KMS-11 (cell line): ENCODE measurements around the gene TSSK2.
A peak's percentile ranks its signal among the peaks of the same experiment; 100 is the strongest.

ENCODE experiments used
- H2AFZ ChIP-seq: fragments of 200-600 bp; sonication (generic); 2 replicates; pipeline ENCODE4 v1.6.1; 2016; ENCODE audit warnings: antibody characterized with exemption, mixed run types, low read depth
- H3K27ac ChIP-seq: fragments of 200-600 bp; sonication (generic); 2 replicates; pipeline ENCODE4 v1.6.1; 2016; ENCODE audit warnings: mild to moderate bottlenecking, mixed run types
- H3K27me3 ChIP-seq: fragments of 200-600 bp; sonication (generic); 2 replicates; pipeline ENCODE4 v1.6.1; 2017; ENCODE audit warnings: mild to moderate bottlenecking, low read depth, mixed run types, moderate library complexity; ENCODE audit not compliant: insufficient read depth
- H3K36me3 ChIP-seq: fragments of 200-600 bp; sonication (generic); 2 replicates; pipeline ENCODE4 v1.6.1; 2017; ENCODE audit warnings: mild to moderate bottlenecking, mixed run types; ENCODE audit not compliant: insufficient read depth
- H3K4me1 ChIP-seq: fragments of 200-600 bp; sonication (generic); 2 replicates; pipeline ENCODE4 v1.6.1; 2016; ENCODE audit warnings: mild to moderate bottlenecking, low read depth, mixed run types; ENCODE audit not compliant: poor library complexity, severe bottlenecking
- H3K4me2 ChIP-seq: fragments of 200-600 bp; sonication (generic); 2 replicates; pipeline ENCODE4 v1.7.0; 2016; ENCODE audit warnings: mild to moderate bottlenecking, mixed run types
- H3K4me3 ChIP-seq: fragments of 200-600 bp; sonication (generic); IDR thresholded peaks from 2 replicates; pipeline ENCODE4 v1.6.1; 2017; ENCODE audit warnings: low read depth, low read length, mixed read lengths; ENCODE audit not compliant: insufficient read depth
- H3K79me2 ChIP-seq: fragments of 200-600 bp; sonication (generic); 2 replicates; pipeline ENCODE4 v1.6.1; 2016; ENCODE audit warnings: low read depth, mixed run types; ENCODE audit not compliant: insufficient read depth
- H3K9ac ChIP-seq: fragments of 200-600 bp; sonication (generic); 2 replicates; pipeline ENCODE4 v1.6.1; 2016; ENCODE audit warnings: mild to moderate bottlenecking, mixed run types
- H4K20me1 ChIP-seq: fragments of 200-600 bp; sonication (generic); 2 replicates; pipeline ENCODE4 v1.6.1; 2016; ENCODE audit warnings: mild to moderate bottlenecking, mixed run types; ENCODE audit not compliant: insufficient read depth
- TF ChIP-seq, protein P1 (sequence below): fragments of 200-600 bp; sonication (generic); conservative IDR thresholded peaks from 2 replicates; pipeline ENCODE4 v1.6.1; 2017; ENCODE audit warnings: low read depth, mild to moderate bottlenecking, antibody characterized with exemption, low read length, moderate library complexity, mixed read lengths

TSSK2 gene

DNA sequence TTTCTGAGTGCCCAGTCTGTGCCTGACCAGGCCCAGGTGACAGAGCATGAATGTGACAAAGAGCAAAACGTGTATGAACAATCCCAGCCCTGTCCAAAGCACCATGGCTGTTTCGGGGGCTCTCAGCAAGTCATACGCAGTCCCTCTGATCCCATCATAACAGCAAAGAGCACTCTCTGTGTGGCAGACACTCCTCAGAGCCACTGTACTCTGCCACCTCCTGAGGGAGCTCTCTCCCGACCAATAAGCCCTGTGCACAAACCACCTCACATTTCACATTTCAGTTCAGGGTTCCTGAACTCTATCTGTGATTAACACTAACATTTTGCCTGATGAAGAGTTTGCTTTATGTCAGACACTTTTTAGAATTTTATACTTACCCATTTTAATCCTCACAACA, 15.5 kb upstream of the TSSK2 start:
- TF ChIP-seq, protein P1, sequence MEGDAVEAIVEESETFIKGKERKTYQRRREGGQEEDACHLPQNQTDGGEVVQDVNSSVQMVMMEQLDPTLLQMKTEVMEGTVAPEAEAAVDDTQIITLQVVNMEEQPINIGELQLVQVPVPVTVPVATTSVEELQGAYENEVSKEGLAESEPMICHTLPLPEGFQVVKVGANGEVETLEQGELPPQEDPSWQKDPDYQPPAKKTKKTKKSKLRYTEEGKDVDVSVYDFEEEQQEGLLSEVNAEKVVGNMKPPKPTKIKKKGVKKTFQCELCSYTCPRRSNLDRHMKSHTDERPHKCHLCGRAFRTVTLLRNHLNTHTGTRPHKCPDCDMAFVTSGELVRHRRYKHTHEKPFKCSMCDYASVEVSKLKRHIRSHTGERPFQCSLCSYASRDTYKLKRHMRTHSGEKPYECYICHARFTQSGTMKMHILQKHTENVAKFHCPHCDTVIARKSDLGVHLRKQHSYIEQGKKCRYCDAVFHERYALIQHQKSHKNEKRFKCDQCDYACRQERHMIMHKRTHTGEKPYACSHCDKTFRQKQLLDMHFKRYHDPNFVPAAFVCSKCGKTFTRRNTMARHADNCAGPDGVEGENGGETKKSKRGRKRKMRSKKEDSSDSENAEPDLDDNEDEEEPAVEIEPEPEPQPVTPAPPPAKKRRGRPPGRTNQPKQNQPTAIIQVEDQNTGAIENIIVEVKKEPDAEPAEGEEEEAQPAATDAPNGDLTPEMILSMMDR: peak; percentile 39
- no peak overlapping the region for H3K9ac ChIP-seq
- H4K20me1 ChIP-seq: peaks cover 49% of the 10 kb centered on the region
- no peak overlapping the region for H3K4me2 ChIP-seq
- H2AFZ ChIP-seq: no peak overlapping the region
- 0 out of 2 replicates have a peak overlapping the region, but pooled peaks have one; percentile 21 for H3K27ac ChIP-seq
- H3K79me2 ChIP-seq: peaks cover 77% of the 10 kb centered on the region
- H3K36me3 ChIP-seq: no peaks in the 10 kb centered on the region
- no peak overlapping the region for H3K4me3 ChIP-seq
- H3K27me3 ChIP-seq: no peaks in the 10 kb centered on the region
- peaks cover 71% of the 10 kb centered on the region for H3K4me1 ChIP-seq

DNA sequence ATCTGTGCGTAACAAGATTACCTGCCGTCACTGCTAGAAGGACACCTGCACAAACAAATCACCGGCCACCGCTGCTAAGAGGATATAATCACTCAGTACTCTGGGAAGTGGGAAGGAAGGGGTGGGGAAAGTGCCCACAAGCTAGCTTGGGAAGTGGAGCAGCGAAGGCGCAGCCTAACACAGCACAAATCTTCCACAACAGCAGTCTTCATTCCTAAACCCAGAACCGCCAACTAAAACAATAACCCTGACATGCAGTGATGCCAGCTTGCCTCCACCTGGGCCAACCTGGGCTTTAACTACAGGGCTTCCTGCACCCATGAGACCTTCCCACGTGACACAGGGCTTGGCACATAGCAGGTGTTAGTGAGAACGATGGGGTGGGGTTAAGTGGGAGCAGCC, 14.0 kb upstream of the TSSK2 start:
- H3K27ac ChIP-seq: no peak overlapping the region
- peaks cover 63% of the 10 kb centered on the region for H3K4me1 ChIP-seq
- TF ChIP-seq, protein P1: no peak
- H3K36me3 ChIP-seq: no peaks in the 10 kb centered on the region
- no peak overlapping the region for H3K9ac ChIP-seq
- H3K79me2 ChIP-seq: peaks cover 77% of the 10 kb centered on the region
- H3K27me3 ChIP-seq: no peaks in the 10 kb centered on the region
- H4K20me1 ChIP-seq: peaks cover 42% of the 10 kb centered on the region; the same call in 1 of the 2 replicates
- H3K4me2 ChIP-seq: no peak overlapping the region; the same call in 1 of the 2 replicates
- H2AFZ ChIP-seq: no peak overlapping the region
- H3K4me3 ChIP-seq: no peak overlapping the region

- H3K79me2 ChIP-seq: peaks cover 72% of the 10 kb centered on the region
- TF ChIP-seq, protein P1: no peak
- no peaks in the 10 kb centered on the region for H3K27me3 ChIP-seq
- H3K27ac ChIP-seq: peak overlapping the region; percentile 2; the same call in 1 of the 2 replicates
- H3K4me2 ChIP-seq: peak overlapping the region; percentile 13; the same call in 1 of the 2 replicates
- peaks cover 63% of the 10 kb centered on the region for H3K4me1 ChIP-seq
- H3K9ac ChIP-seq: no peak overlapping the region
- no peak overlapping the region for H2AFZ ChIP-seq
- H4K20me1 ChIP-seq: peaks cover 39% of the 10 kb centered on the region; the same call in 1 of the 2 replicates
- no peak overlapping the region for H3K4me3 ChIP-seq
- H3K36me3 ChIP-seq: no peaks in the 10 kb centered on the region
Measured at GRCh38 chr22:19118329-19118880, 12.7 kb upstream of the TSSK2 start.

GRCh38 chr22:19119949-19120348, 11.2 kb upstream of the TSSK2 start:
- Histone ChIP-seq H3K79me2 (peaks cover 58% of the 10 kb centered on the region), H3K4me3 (no peak overlapping the region), H3K36me3 (no peaks in the 10 kb centered on the region), H3K4me1 (peaks cover 54% of the 10 kb centered on the region), H4K20me1 (peaks cover 28% of the 10 kb centered on the region; the same call in 1 of the 2 replicates), H2AFZ (no peak overlapping the region), H3K27me3 (no peaks in the 10 kb centered on the region), H3K9ac (no peak overlapping the region), H3K27ac (no peak overlapping the region), H3K4me2 (peak overlapping the region; percentile 77; the same call in 1 of the 2 replicates)
- TF ChIP-seq, protein P1: no peak
